HepG2 (cell line): ENCODE results near the gene SLC25A5. TPM values are rescaled to one million over a fixed set of nuclear protein-coding genes. Genes with fewer than 3 reads are reported as not detected.
A peak's percentile ranks its signal among the peaks of the same experiment; 100 is the strongest.

Experiments used
- ADNP ChIP-seq: sonication (generic); formaldehyde crosslinking; IDR thresholded peaks from 2 replicates; pipeline ENCODE4 v1.4.0; 2020; ENCODE audit warnings: missing genetic modification reagents
- ATRX ChIP-seq: sonication (generic); formaldehyde crosslinking; IDR thresholded peaks from 2 replicates; pipeline ENCODE4 v1.4.0; 2020; ENCODE audit warnings: missing genetic modification reagents, borderline replicate concordance
- E2F2 ChIP-seq: sonication (generic); formaldehyde crosslinking; IDR thresholded peaks from 2 replicates; pipeline ENCODE4 v1.4.0; 2020; ENCODE audit warnings: missing genetic modification reagents, borderline replicate concordance
- GATAD1 ChIP-seq: IDR thresholded peaks from 2 replicates; pipeline ENCODE4 v1.6.1; 2016; ENCODE audit warnings: missing genetic modification reagents, missing compliant biosample characterization
- GTF2F1 ChIP-seq: fragments of 150-350 bp; IDR thresholded peaks from 2 replicates; pipeline ENCODE4 v1.6.1; 2014; ENCODE audit warnings: low read length
- HDAC2 ChIP-seq: sonication (generic); formaldehyde crosslinking; IDR thresholded peaks from 2 replicates; pipeline ENCODE4 v1.4.0; 2020; ENCODE audit warnings: missing genetic modification reagents
- HNRNPUL1 ChIP-seq: fragments of 200-400 bp; formaldehyde crosslinking; IDR thresholded peaks from 2 replicates; pipeline ENCODE4 v1.6.1; 2017; ENCODE audit warnings: low read depth, mild to moderate bottlenecking, low read length, moderate library complexity
- MXD4 ChIP-seq: IDR thresholded peaks from 2 replicates; pipeline ENCODE4 v1.6.1; 2016; ENCODE audit warnings: mild to moderate bottlenecking, missing biosample characterization, missing genetic modification reagents
- NR3C1 ChIP-seq: sonication (generic); formaldehyde crosslinking; IDR thresholded peaks from 2 replicates; pipeline ENCODE4 v1.4.0; 2020; ENCODE audit warnings: missing genetic modification reagents
- PHF21A ChIP-seq: sonication (generic); formaldehyde crosslinking; IDR thresholded peaks from 2 replicates; pipeline ENCODE4 v1.5.0; 2020; ENCODE audit warnings: mild to moderate bottlenecking, missing genetic modification reagents
- PRPF4 ChIP-seq: fragments of 200-400 bp; formaldehyde crosslinking; IDR thresholded peaks from 2 replicates; pipeline ENCODE4 v1.6.1; 2016; ENCODE audit warnings: low read length, low read depth; ENCODE audit not compliant: poor library complexity, severe bottlenecking
- SP1 ChIP-seq, 2 experiments: fragments of 450-650 bp in 1 of 2; sonication (generic) in 1 of 2; formaldehyde crosslinking in 1 of 2; IDR thresholded peaks; 2 replicates each; pipeline versions ENCODE4 v1.4.0 to v1.6.1; 2016 to 2020; ENCODE audit warnings: missing genetic modification reagents in 1 of 2
- TRAFD1 ChIP-seq: sonication (generic); formaldehyde crosslinking; IDR thresholded peaks from 2 replicates; pipeline ENCODE4 v1.5.1; 2020; ENCODE audit warnings: missing genetic modification reagents, mild to moderate bottlenecking, borderline replicate concordance
- ZBTB8A ChIP-seq: sonication (generic); formaldehyde crosslinking; IDR thresholded peaks from 2 replicates; pipeline ENCODE4 v1.4.0; 2020; ENCODE audit warnings: mild to moderate bottlenecking, low read depth, missing genetic modification reagents, borderline replicate concordance
- ZFYVE20 ChIP-seq: sonication (generic); formaldehyde crosslinking; IDR thresholded peaks from 2 replicates; pipeline ENCODE4 v1.8.0; 2023; ENCODE audit warnings: low read depth, mild to moderate bottlenecking, moderate library complexity, missing genetic modification reagents, borderline replicate concordance
- ZGPAT ChIP-seq: IDR thresholded peaks from 2 replicates; pipeline ENCODE4 v1.6.1; 2016; ENCODE audit warnings: mild to moderate bottlenecking
- ZHX2 ChIP-seq, 2 experiments: sonication (generic) in 1 of 2; formaldehyde crosslinking in 1 of 2; IDR thresholded peaks; 2 replicates each; pipeline versions ENCODE4 v1.6.1 to v1.9.0; 2014 to 2022; ENCODE audit warnings: antibody characterized with exemption in 1 of 2, borderline replicate concordance in 1 of 2, inconsistent platforms in 1 of 2, low read depth in 1 of 2, missing genetic modification reagents in 1 of 2
- ZNF24 ChIP-seq: fragments of 450-650 bp; IDR thresholded peaks from 2 replicates; pipeline ENCODE4 v1.6.1; 2017; ENCODE audit warnings: antibody characterized with exemption, mild to moderate bottlenecking
- ZNF570 ChIP-seq: sonication (generic); formaldehyde crosslinking; IDR thresholded peaks from 2 replicates; pipeline ENCODE4 v1.4.0; 2020; ENCODE audit warnings: mild to moderate bottlenecking, missing genetic modification reagents, borderline replicate concordance
- polyA plus RNA-seq, 8 experiments: library from polyadenylated mRNA; depleted of rRNA in 3 of 8; stranded (reverse) in 7 of 8; unstranded in 1 of 8; fragments of >200 nt; fragmentation: Illumina TruSeq in 4 of 8; extraction: Trizol in 4 of 8; gene quantifications; 2 replicates each; pipeline versions ENCODE4 v1.2.1 to v1.2.3, GENCODE V29; 2011 to 2016; ENCODE audit warnings: low read depth in 4 of 8, missing spikeins in 1 of 8, mixed read lengths in 1 of 8; ENCODE audit not compliant: insufficient read depth in 1 of 8
- total RNA-seq, 5 experiments: library from RNA; depleted of rRNA; stranded (reverse); fragments of >200 nt; fragmentation: Illumina TruSeq; extraction: Trizol; gene quantifications; 2 replicates each; pipeline ENCODE4 v1.2.3, GENCODE V29; 2016; ENCODE audit warnings: low read depth in 1 of 5

SLC25A5 gene
- total and polyA plus RNA-seq, 2 of the 13 experiments (the other 11 are each of a cell fraction or from before 2014, with no cell fraction given) = 300 to 402 TPM

GRCh38 chrX:119468551-119469312 lies 488 bp downstream of the SLC25A5 start (continued):
- TF ChIP-seq ZHX2 (IDR thresholded peaks at IDR 0.05; ENCODE audit: low read depth) = no peak
- no peak for TF ChIP-seq ZHX2 (CRISPR knock-in tag; IDR thresholded peaks at IDR 0.05; ENCODE audit: borderline replicate concordance)
- TF ChIP-seq SP1 (IDR thresholded peaks at IDR 0.05) = no peak
- TF ChIP-seq SP1 (CRISPR knock-in tag; IDR thresholded peaks at IDR 0.05) = no peak
- TF ChIP-seq PRPF4 = no peak
- no peak for TF ChIP-seq GTF2F1
- TF ChIP-seq ZFYVE20 (CRISPR knock-in tag) = no peak
- TF ChIP-seq E2F2 (CRISPR knock-in tag) = no peak
- TF ChIP-seq ADNP = no peak
- no peak for TF ChIP-seq HDAC2 (CRISPR knock-in tag)
- no peak for TF ChIP-seq MXD4 (CRISPR knock-in tag)
- TF ChIP-seq ZBTB8A (CRISPR knock-in tag) = no peak
- no peak for TF ChIP-seq HNRNPUL1
- 0 out of 2 replicates have a peak, but pooled peaks have one; percentile 30 for TF ChIP-seq ZNF24
- TF ChIP-seq TRAFD1 = no peak
- no peak for TF ChIP-seq ZNF570 (CRISPR knock-in tag)
- TF ChIP-seq ATRX (CRISPR knock-in tag) = no peak
- TF ChIP-seq PHF21A (CRISPR knock-in tag) = no peak
- no peak for TF ChIP-seq ZGPAT (CRISPR knock-in tag)
- peak; percentile 79 for TF ChIP-seq GATAD1 (CRISPR knock-in tag)
- no peak for TF ChIP-seq NR3C1 (CRISPR knock-in tag)
